Left lung (tissue), 10 donors: ENCODE data around the gene DIO3. TPM values are rescaled to one million over a fixed set of nuclear protein-coding genes. Genes with fewer than 3 reads are reported as not detected.

Experiments
- ATAC-seq: fragments of 200-7000 bp; cut with Tn5 transposase; one replicate; pipeline ENCODE4 v1.9.1; 2020; ENCODE audit warnings: moderate library complexity
- DNase-seq, 4 donors: peaks; one replicate each; pipeline ENCODE4 v3.0.0-alpha.2; 2013 to 2020
- H3K27ac ChIP-seq, 2 donors: fragments of 200-600 bp; sonication (generic) in 1 of 2; one replicate each; pipeline versions ENCODE4 v1.5.0 to v1.8.0; 2020 to 2021
- H3K27me3 ChIP-seq, 2 donors: fragments of 200-600 bp; sonication (generic) in 1 of 2; one replicate each; pipeline versions ENCODE4 v1.5.0 to v1.8.0; 2020 to 2021
- H3K36me3 ChIP-seq, 2 donors: fragments of 200-600 bp; sonication (generic) in 1 of 2; one replicate each; pipeline versions ENCODE4 v1.5.0 to v1.8.0; 2020 to 2021
- H3K4me1 ChIP-seq, 2 donors: fragments of 200-600 bp; one replicate each; pipeline ENCODE4 v1.8.0; 2021
- H3K4me3 ChIP-seq, 2 donors: fragments of 200-600 bp; sonication (generic) in 1 of 2; one replicate each; pipeline versions ENCODE4 v1.5.0 to v1.8.0; 2020 to 2021; ENCODE audit warnings: mild to moderate bottlenecking in 1 of 2
- H3K9me3 ChIP-seq, 2 donors: fragments of 200-600 bp; sonication (generic) in 1 of 2; one replicate each; pipeline versions ENCODE4 v1.5.0 to v1.8.0; 2020 to 2021
- CTCF ChIP-seq, 2 donors: fragments of 200-600 bp; sonication (generic) in 1 of 2; IDR thresholded peaks; one replicate each; pipeline versions ENCODE4 v1.5.0 to v1.8.0; 2021; ENCODE audit warnings: antibody characterized with exemption in 2 of 2
- intact Hi-C, 2 donors: fragments of 100-400 bp; cut with DNase I; formaldehyde crosslinking; loops; one replicate each; pipeline versions ENCODE4 v1.11.2 to v1.14.2; 2022
- polyA plus RNA-seq, 6 donors: library from polyadenylated mRNA; unstranded; fragments of 120-200 nt; gene quantifications; one replicate each; pipeline ENCODE4 v1.2.1, GENCODE V29; 2013; ENCODE audit not compliant: insufficient read length in 6 of 6
- total RNA-seq, 2 donors: library from RNA; stranded (reverse); fragmentation: NEBNext Ultra II Directional; extraction: Animal tissue kit (Norgen Biotek cat#: 25700); gene quantifications; one replicate each; pipeline ENCODE4 v1.2.1, GENCODE V29; 2021
- donor health status: DM: no; HTN: yes; CAD: no.
- donor health status: DM: no; HTN: no; CAD: no.

The DIO3 gene
- total and polyA plus RNA-seq, 8 donors, result 0.16 to 0.84 (median 0.36) TPM

GRCh38 chr14:101604228-101604934 lies 43.1 kb downstream of the DIO3 start:
- Histone ChIP-seq H3K36me3 (no peaks in the 10 kb centered on the region), H3K4me3 (no peak overlapping the region), H3K4me1 (no peaks in the 10 kb centered on the region), H3K27ac (no peak overlapping the region), H3K27me3 (peaks cover 5 to 35% of the 10 kb centered on the region in 2 donors), H3K9me3 (no peaks in the 10 kb centered on the region)
- intact Hi-C loops, result no loop called here
- no peak for TF ChIP-seq CTCF (IDR thresholded peaks at IDR 0.05)
- DNase-seq (peak in 1 of 4 donors; percentile 33), ATAC-seq (no peak)

DNA sequence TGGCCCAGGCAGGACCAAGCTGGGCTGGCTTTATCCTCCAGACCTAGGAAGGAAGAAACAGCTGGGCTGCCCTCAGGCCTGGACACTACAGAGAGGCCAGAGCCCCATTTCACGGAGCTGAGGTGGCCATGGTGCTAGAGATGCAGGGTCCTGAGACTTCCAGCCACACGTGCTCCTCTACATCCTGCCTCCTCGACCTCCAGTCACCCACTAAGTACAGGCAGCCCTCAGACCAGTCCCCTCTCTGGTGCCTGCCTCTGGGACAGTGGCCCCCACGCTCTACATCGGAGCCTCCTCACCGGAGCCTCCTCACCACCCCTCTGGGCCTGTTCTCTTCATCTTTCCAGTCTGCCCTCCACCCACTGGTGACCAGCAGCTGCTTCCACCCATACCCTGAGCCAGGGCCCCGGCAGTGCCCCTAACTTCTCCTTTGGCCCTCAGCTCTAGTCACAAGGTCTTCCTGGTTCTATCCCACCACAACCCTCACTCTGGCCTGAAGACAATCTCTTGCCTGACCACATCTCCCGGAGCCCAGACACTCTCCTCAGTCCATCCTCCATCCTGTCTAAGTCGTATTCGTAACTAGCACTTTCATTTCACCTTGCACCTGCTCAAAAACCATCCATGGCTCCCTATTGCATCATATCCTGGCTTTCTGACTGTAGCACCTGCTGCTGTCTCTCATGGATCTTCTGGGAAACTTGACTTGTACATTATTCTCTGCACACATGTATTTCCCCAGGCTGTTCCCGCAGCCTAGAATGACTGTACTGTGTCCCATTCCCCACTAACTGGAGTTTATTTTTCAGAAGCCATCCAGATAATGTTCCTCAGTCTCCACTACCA lies 43.9 kb downstream of the DIO3 start:
- Histone ChIP-seq H3K4me3 (no peak overlapping the region), H3K36me3 (no peaks in the 10 kb centered on the region), H3K9me3 (no peaks in the 10 kb centered on the region), H3K4me1 (no peaks in the 10 kb centered on the region), H3K27ac (no peak overlapping the region), H3K27me3 (peaks cover 8 to 43% of the 10 kb centered on the region in 2 donors)
- TF ChIP-seq CTCF (IDR thresholded peaks at IDR 0.05), result no peak
- no peak for ATAC-seq
- peak in 1 of 4 donors; percentile 39 for DNase-seq
- intact Hi-C loops, result no loop called here

GRCh38 chr14:101605836-101606235 lies 44.5 kb downstream of the DIO3 start:
- intact Hi-C loops, result no loop called here
- DNase-seq (no peak), ATAC-seq (no peak)
- no peak for TF ChIP-seq CTCF (IDR thresholded peaks at IDR 0.05)
- no peak overlapping the region for H3K4me3 ChIP-seq
- no peak overlapping the region for H3K27ac ChIP-seq
- peaks cover 8 to 50% of the 10 kb centered on the region in 2 donors for H3K27me3 ChIP-seq
- no peaks in the 10 kb centered on the region for H3K36me3 ChIP-seq
- H3K9me3 ChIP-seq, result no peaks in the 10 kb centered on the region
- no peaks in the 10 kb centered on the region for H3K4me1 ChIP-seq

Other genes starting within 250 kb of the DIO3 start
- 100 to 1,000 TPM; 146 to 176 TPM for gene PPP2R5C, start 200.2 kb downstream of the DIO3 start, total RNA-seq
- gene PPP2R5C, start 200.2 kb downstream of the DIO3 start, polyA plus RNA-seq, result 100 to 1,000 TPM; 103 to 117 (median 110) TPM